Neural cell (in vitro differentiated cells): ENCODE results near the gene IMMP2L. TPM values are rescaled to one million over a fixed set of nuclear protein-coding genes. Genes with fewer than 3 reads are reported as not detected.

Experiments
- H2AFZ ChIP-seq: fragments of 200-600, 300-800 bp; sonication (generic), shearing (Covaris generic); 2 replicates; pipeline ENCODE4 v1.6.0; 2014; ENCODE audit warnings: low read depth, mild to moderate bottlenecking, antibody characterized with exemption, low read length, moderate library complexity
- H3F3A ChIP-seq: fragments of 200-600 bp; shearing (Covaris generic); 2 replicates; pipeline ENCODE4 v1.6.1; 2016; ENCODE audit warnings: mild to moderate bottlenecking, moderate library complexity, mixed read lengths, antibody characterized with exemption, low read length; ENCODE audit not compliant: insufficient read depth, poor library complexity, severe bottlenecking
- H3K27ac ChIP-seq: fragments of 200-600, 300-800 bp; sonication (generic), shearing (Covaris generic); 2 replicates; pipeline ENCODE4 v1.5.1; 2014; ENCODE audit warnings: mild to moderate bottlenecking, low read length, moderate library complexity
- H3K27me3 ChIP-seq: fragments of 300-800, 200-600 bp; sonication (generic), shearing (Covaris generic); 2 replicates; pipeline ENCODE4 v1.6.0; 2014; ENCODE audit warnings: mild to moderate bottlenecking, low read depth, low read length, moderate library complexity; ENCODE audit not compliant: insufficient read depth
- H3K36me3 ChIP-seq: fragments of 300-800, 200-600 bp; sonication (generic), shearing (Covaris generic); 2 replicates; pipeline ENCODE4 v1.5.1; 2014; ENCODE audit warnings: mild to moderate bottlenecking, antibody characterized with exemption, low read length, moderate library complexity; ENCODE audit not compliant: insufficient read depth
- H3K4me2 ChIP-seq: fragments of 300-800, 200-600 bp; sonication (generic), shearing (Covaris generic); 2 replicates; pipeline ENCODE4 v1.6.0; 2014; ENCODE audit warnings: mild to moderate bottlenecking, low read length
- H3K4me3 ChIP-seq: fragments of 300-800, 200-600 bp; sonication (generic), shearing (Covaris generic); 2 replicates; pipeline ENCODE4 v1.5.1; 2014; ENCODE audit warnings: mild to moderate bottlenecking, low read length, moderate library complexity
- H3K79me2 ChIP-seq: fragments of 200-600 bp; shearing (Covaris generic); replicated peaks from 2 replicates; pipeline ENCODE4 v1.6.0; 2014; ENCODE audit warnings: mild to moderate bottlenecking, low read length, moderate library complexity; ENCODE audit not compliant: insufficient read depth
- H3K9ac ChIP-seq: fragments of 300-800, 200-600 bp; sonication (generic), shearing (Covaris generic); 2 replicates; pipeline ENCODE4 v1.6.1; 2016; ENCODE audit warnings: mild to moderate bottlenecking, low read length, mixed read lengths
- H3K9me2 ChIP-seq: fragments of 200-600 bp; shearing (Covaris generic); 2 replicates; pipeline ENCODE4 v1.6.1; 2016; ENCODE audit warnings: mild to moderate bottlenecking, low read length, mixed read lengths; ENCODE audit not compliant: insufficient read depth
- H3K9me3 ChIP-seq: fragments of 200-600, 300-800 bp; sonication (generic), shearing (Covaris generic); 2 replicates; pipeline ENCODE4 v1.6.1; 2016; ENCODE audit warnings: mild to moderate bottlenecking, mixed run types, low read length, moderate library complexity, mixed read lengths
- H4K20me1 ChIP-seq: fragments of 200-600 bp; shearing (Covaris generic); 2 replicates; pipeline ENCODE4 v1.6.1; 2016; ENCODE audit warnings: mild to moderate bottlenecking, mixed run types; ENCODE audit not compliant: insufficient read depth
- CTCF ChIP-seq: fragments of 450-650 bp; IDR thresholded peaks from 2 replicates; pipeline ENCODE4 v1.5.1; 2014; ENCODE audit warnings: antibody characterized with exemption, mild to moderate bottlenecking, moderate library complexity; ENCODE audit not compliant: poor library complexity, severe bottlenecking
- EZH2 ChIP-seq: fragments of 200-600, 300-800 bp; shearing (Covaris generic), sonication (generic); IDR thresholded peaks from 2 replicates; pipeline ENCODE4 v1.6.1; 2014; ENCODE audit warnings: antibody characterized with exemption, low read length, borderline replicate concordance, mild to moderate bottlenecking; ENCODE audit not compliant: insufficient read depth, poor library complexity, severe bottlenecking
- MXI1 ChIP-seq: fragments of 450-650 bp; conservative IDR thresholded peaks from 2 replicates; pipeline ENCODE4 v1.6.1; 2014; ENCODE audit warnings: antibody characterized with exemption, mild to moderate bottlenecking; ENCODE audit not compliant: poor library complexity, severe bottlenecking
- POLR2AphosphoS5 ChIP-seq: IDR thresholded peaks from 2 replicates; pipeline ENCODE4 v1.6.1; 2012
- RAD21 ChIP-seq: fragments of 450-650 bp; conservative IDR thresholded peaks from 2 replicates; pipeline ENCODE4 v1.6.1; 2014; ENCODE audit warnings: antibody characterized with exemption, mild to moderate bottlenecking, moderate library complexity
- REST ChIP-seq: IDR thresholded peaks from 2 replicates; pipeline ENCODE4 v1.6.1; 2012; ENCODE audit warnings: borderline replicate concordance
- SMC3 ChIP-seq: fragments of 450-650 bp; conservative IDR thresholded peaks from 2 replicates; pipeline ENCODE4 v1.6.1; 2014; ENCODE audit warnings: antibody characterized with exemption, mild to moderate bottlenecking, moderate library complexity; ENCODE audit not compliant: poor library complexity
- TAF1 ChIP-seq: IDR thresholded peaks from 2 replicates; pipeline ENCODE4 v1.6.1; 2012; ENCODE audit warnings: low read depth
- polyA plus RNA-seq: library from polyadenylated mRNA; depleted of rRNA; stranded (reverse); fragments of >200 nt; gene quantifications from 2 replicates; pipeline ENCODE4 v1.2.3, GENCODE V29; 2014

IMMP2L gene
- polyA plus RNA-seq, 1 donor from 2014 or later, result 9.7 TPM

DNA sequence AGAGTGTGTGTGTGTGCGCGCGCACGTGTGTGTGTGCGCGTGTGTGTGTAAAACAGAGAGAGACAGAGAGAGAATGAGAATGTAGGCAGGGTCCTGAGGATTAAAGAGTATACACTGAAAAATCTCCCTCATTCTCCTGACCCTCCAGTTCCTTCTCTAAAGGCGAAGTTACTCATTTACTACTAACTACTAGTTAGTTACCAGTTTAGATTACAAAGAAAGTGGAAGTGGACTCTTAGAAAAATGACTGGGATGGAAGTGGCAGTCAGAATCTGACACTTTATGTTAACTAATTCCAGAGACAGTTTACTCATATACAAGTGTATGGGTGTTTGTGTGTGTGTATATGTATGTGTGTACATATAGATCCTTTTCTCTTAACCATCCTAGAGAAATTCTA lies 617.8 kb downstream of the IMMP2L start:
- Histone ChIP-seq H3K36me3 (no peaks in the 10 kb centered on the region), H3K4me2 (no peak overlapping the region), H4K20me1 (no peaks in the 10 kb centered on the region), H3K79me2 (no peaks in the 10 kb centered on the region), H3K9ac (no peak overlapping the region), H3K27me3 (no peaks in the 10 kb centered on the region), H3K27ac (no peak overlapping the region), H3K4me3 (no peak overlapping the region), H2AFZ (no peak overlapping the region), H3K9me3 (no peaks in the 10 kb centered on the region), H3K9me2 (no peaks in the 10 kb centered on the region), H3F3A (no peaks in the 10 kb centered on the region)
- no peak for TF ChIP-seq MXI1
- no peak for TF ChIP-seq SMC3
- no peak for TF ChIP-seq REST
- TF ChIP-seq RAD21, result no peak
- no peak for TF ChIP-seq POLR2AphosphoS5
- no peak for TF ChIP-seq CTCF
- TF ChIP-seq EZH2, result no peak

DNA sequence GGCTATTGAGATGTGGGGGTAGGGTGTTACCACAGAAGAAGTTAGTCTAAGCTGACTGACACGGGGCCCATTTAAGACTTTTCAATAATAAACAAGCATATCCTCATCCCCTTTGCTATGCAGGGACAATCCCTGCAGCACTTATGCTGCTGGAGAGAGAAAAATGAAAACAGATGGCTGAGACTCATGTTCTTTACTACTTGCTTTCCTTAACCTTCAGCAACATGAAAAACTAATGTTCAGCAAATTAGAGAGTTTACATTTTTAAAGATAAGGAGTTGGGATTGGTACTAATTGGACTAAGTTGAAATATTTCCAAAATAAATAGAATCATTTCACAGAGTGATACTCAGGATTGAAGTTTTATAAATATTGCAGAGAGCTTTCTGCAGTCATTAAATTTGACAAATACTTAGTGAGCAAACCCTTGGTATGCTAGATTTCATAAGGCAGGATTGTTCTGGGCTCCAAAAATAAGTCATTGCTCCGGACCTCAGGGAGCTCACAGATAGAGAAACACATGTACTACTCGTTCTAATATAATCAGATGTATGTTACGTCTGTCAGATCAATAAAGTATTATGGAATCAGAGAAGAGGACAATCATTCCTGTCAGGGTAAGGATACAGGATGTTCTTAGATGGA lies 618.5 kb downstream of the IMMP2L start:
- TF ChIP-seq TAF1 (no peak), POLR2AphosphoS5 (no peak), REST (no peak), CTCF (no peak)
- H3K4me2 ChIP-seq, result no peak overlapping the region

More for the DNA sequence above, 618.5 kb downstream of the IMMP2L start:
- H3K79me2 ChIP-seq, result no peaks in the 10 kb centered on the region
- H3K36me3 ChIP-seq, result no peaks in the 10 kb centered on the region
- H3K4me3 ChIP-seq, result no peak overlapping the region
- no peaks in the 10 kb centered on the region for H3F3A ChIP-seq
- no peaks in the 10 kb centered on the region for H4K20me1 ChIP-seq
- no peaks in the 10 kb centered on the region for H3K9me3 ChIP-seq
- H3K9ac ChIP-seq, result no peak overlapping the region
- H2AFZ ChIP-seq, result no peak overlapping the region
- H3K27ac ChIP-seq, result no peak overlapping the region
- no peaks in the 10 kb centered on the region for H3K9me2 ChIP-seq
- H3K27me3 ChIP-seq, result no peaks in the 10 kb centered on the region
